GM18858 (cell line): Measurements from ENCODE around the gene RABGAP1L.

Experiments used
- ATAC-seq: cut with Tn5 transposase; IDR thresholded peaks from one replicate; pipeline ENCODE4 v1.9.1; 2021; ENCODE audit not compliant: unreplicated experiment

The RABGAP1L gene

GRCh38 chr1:174743654-174744561 lies 584.6 kb downstream of the RABGAP1L start:
- ATAC-seq, result no peak

- ATAC-seq, result no peak
These were observed 585.6 kb downstream of the RABGAP1L start for GRCh38 chr1:174744886-174745285.

GRCh38 chr1:174746024-174746808 lies 586.9 kb downstream of the RABGAP1L start:
- no peak for ATAC-seq

GRCh38 chr1:174747613-174748012 lies 588.3 kb downstream of the RABGAP1L start:
- ATAC-seq, result no peak

GRCh38 chr1:174748586-174748985 lies 589.3 kb downstream of the RABGAP1L start:
- ATAC-seq, result no peak

GRCh38 chr1:174753131-174753530 lies 593.8 kb downstream of the RABGAP1L start:
- no peak for ATAC-seq

GRCh38 chr1:174761335-174761734 lies 602.0 kb downstream of the RABGAP1L start:
- no peak for ATAC-seq

GRCh38 chr1:174761901-174762585 lies 602.7 kb downstream of the RABGAP1L start:
- no peak for ATAC-seq

- no peak for ATAC-seq
These were observed 604.9 kb downstream of the RABGAP1L start for GRCh38 chr1:174764191-174764590.

- ATAC-seq, result no peak
These were observed 607.4 kb downstream of the RABGAP1L start for GRCh38 chr1:174766727-174767126.

- ATAC-seq, result no peak
These were observed 609.2 kb downstream of the RABGAP1L start for GRCh38 chr1:174768516-174768915.

GRCh38 chr1:174768949-174769348 lies 609.6 kb downstream of the RABGAP1L start:
- no peak for ATAC-seq

- ATAC-seq, result no peak
These were observed 610.7 kb downstream of the RABGAP1L start for GRCh38 chr1:174769961-174770549.

- ATAC-seq, result no peak
These were observed 616.3 kb downstream of the RABGAP1L start for GRCh38 chr1:174775621-174776020.

- no peak for ATAC-seq
These were observed 617.9 kb downstream of the RABGAP1L start for GRCh38 chr1:174777262-174777661.

GRCh38 chr1:174785510-174785909 lies 626.2 kb downstream of the RABGAP1L start:
- ATAC-seq, result no peak

GRCh38 chr1:174786358-174786757 lies 627.0 kb downstream of the RABGAP1L start:
- no peak for ATAC-seq

- ATAC-seq, result peak; percentile 77
These were observed 627.4 kb downstream of the RABGAP1L start for GRCh38 chr1:174786760-174787159.

GRCh38 chr1:174788981-174789380 lies 629.7 kb downstream of the RABGAP1L start:
- ATAC-seq, result no peak

GRCh38 chr1:174789399-174789798 lies 630.1 kb downstream of the RABGAP1L start:
- peak; percentile 64 for ATAC-seq

GRCh38 chr1:174791863-174792262 lies 632.5 kb downstream of the RABGAP1L start:
- ATAC-seq, result no peak
